HL-60 (cell line): ENCODE results near the gene GIT2.

ENCODE experiments used
- DNase-seq, 2 experiments: peaks; one replicate each; pipeline ENCODE4 v3.0.0-alpha.2; 2010 to 2020; ENCODE audit warnings: low read depth in 1 of 2, low spot score in 1 of 2
- H3K27ac ChIP-seq: fragments of 250-450 bp; sonication (Bioruptor Pico); replicated peaks from 2 replicates; pipeline ENCODE4 v1.5.1; 2020; ENCODE audit warnings: mild to moderate bottlenecking, moderate library complexity
- H3K27me3 ChIP-seq: fragments of 250-450 bp; sonication (Bioruptor Pico); 2 replicates; pipeline ENCODE4 v1.5.1; 2021; ENCODE audit warnings: mild to moderate bottlenecking, moderate library complexity; ENCODE audit not compliant: insufficient read depth, poor library complexity, severe bottlenecking
- H3K4me3 ChIP-seq: replicated peaks from 2 replicates; pipeline ENCODE4 v1.5.1; 2011; ENCODE audit warnings: mild to moderate bottlenecking, control low read depth, low read length; ENCODE audit not compliant: insufficient read depth
- GABPA ChIP-seq: IDR thresholded peaks from 2 replicates; pipeline ENCODE4 v1.6.1; 2012; ENCODE audit warnings: low read depth
- POLR2AphosphoS5 ChIP-seq: IDR thresholded peaks from 2 replicates; pipeline ENCODE4 v1.6.1; 2012; ENCODE audit warnings: low read depth
- SPI1 ChIP-seq: IDR thresholded peaks from 2 replicates; pipeline ENCODE4 v1.6.1; 2012; ENCODE audit warnings: low read depth, mild to moderate bottlenecking, borderline replicate concordance
- TF ChIP-seq, protein P1 (sequence below): IDR thresholded peaks from one replicate; pipeline ENCODE4 v1.5.1; 2011; ENCODE audit warnings: low read length, control low read depth, inconsistent platforms; ENCODE audit not compliant: insufficient read depth
- TF ChIP-seq, protein P2 (sequence below): IDR thresholded peaks from 2 replicates; pipeline ENCODE4 v1.6.1; 2012; ENCODE audit warnings: low read depth; ENCODE audit not compliant: insufficient replicate concordance

The GIT2 gene

DNA sequence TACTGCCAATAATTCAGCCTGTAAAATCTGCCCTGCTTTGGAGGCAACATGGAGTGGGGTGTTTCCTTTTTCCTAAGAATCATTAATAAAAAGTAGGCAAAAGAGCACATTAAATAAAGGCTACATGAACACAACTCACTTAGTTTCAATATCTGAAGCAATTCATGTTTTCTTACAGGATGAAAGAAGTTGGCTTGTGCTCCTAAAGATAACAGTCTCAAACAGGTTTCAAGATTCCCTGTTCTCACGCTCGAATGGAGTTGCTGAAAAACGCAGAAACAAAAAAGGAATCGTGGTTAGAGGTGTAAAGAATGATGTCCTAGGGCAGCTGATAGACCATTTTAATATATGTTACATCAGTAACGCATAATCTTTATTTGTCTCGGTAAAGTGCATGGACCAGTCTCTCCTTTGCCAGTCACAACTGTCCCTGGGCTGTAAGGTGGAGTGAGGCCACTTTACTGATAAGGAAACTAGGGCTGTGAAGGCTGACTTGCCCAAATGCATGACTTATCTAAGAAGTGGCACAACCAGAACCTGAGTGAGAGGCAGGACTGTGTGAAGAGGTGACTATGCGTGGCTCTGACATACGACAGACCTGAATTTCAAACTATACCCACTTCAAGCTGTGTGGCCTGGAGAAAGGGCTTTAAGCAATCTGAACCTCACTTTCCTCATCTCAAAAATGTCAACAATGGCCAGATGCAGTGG lies 12.6 kb downstream of the GIT2 start:
- no peak overlapping the region for H3K4me3 ChIP-seq
- no peak for TF ChIP-seq POLR2AphosphoS5
- H3K27me3 ChIP-seq, result no peaks in the 10 kb centered on the region
- no peak for DNase-seq
- no peak overlapping the region for H3K27ac ChIP-seq

- Histone ChIP-seq H3K27me3 (no peaks in the 10 kb centered on the region), H3K4me3 (no peak overlapping the region), H3K27ac (no peak overlapping the region)
- DNase-seq, result no peak
- TF ChIP-seq GABPA (no peak), POLR2AphosphoS5 (no peak), SPI1 (no peak)
- TF ChIP-seq, protein P1, sequence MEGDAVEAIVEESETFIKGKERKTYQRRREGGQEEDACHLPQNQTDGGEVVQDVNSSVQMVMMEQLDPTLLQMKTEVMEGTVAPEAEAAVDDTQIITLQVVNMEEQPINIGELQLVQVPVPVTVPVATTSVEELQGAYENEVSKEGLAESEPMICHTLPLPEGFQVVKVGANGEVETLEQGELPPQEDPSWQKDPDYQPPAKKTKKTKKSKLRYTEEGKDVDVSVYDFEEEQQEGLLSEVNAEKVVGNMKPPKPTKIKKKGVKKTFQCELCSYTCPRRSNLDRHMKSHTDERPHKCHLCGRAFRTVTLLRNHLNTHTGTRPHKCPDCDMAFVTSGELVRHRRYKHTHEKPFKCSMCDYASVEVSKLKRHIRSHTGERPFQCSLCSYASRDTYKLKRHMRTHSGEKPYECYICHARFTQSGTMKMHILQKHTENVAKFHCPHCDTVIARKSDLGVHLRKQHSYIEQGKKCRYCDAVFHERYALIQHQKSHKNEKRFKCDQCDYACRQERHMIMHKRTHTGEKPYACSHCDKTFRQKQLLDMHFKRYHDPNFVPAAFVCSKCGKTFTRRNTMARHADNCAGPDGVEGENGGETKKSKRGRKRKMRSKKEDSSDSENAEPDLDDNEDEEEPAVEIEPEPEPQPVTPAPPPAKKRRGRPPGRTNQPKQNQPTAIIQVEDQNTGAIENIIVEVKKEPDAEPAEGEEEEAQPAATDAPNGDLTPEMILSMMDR, result no peak
- TF ChIP-seq, protein P2, sequence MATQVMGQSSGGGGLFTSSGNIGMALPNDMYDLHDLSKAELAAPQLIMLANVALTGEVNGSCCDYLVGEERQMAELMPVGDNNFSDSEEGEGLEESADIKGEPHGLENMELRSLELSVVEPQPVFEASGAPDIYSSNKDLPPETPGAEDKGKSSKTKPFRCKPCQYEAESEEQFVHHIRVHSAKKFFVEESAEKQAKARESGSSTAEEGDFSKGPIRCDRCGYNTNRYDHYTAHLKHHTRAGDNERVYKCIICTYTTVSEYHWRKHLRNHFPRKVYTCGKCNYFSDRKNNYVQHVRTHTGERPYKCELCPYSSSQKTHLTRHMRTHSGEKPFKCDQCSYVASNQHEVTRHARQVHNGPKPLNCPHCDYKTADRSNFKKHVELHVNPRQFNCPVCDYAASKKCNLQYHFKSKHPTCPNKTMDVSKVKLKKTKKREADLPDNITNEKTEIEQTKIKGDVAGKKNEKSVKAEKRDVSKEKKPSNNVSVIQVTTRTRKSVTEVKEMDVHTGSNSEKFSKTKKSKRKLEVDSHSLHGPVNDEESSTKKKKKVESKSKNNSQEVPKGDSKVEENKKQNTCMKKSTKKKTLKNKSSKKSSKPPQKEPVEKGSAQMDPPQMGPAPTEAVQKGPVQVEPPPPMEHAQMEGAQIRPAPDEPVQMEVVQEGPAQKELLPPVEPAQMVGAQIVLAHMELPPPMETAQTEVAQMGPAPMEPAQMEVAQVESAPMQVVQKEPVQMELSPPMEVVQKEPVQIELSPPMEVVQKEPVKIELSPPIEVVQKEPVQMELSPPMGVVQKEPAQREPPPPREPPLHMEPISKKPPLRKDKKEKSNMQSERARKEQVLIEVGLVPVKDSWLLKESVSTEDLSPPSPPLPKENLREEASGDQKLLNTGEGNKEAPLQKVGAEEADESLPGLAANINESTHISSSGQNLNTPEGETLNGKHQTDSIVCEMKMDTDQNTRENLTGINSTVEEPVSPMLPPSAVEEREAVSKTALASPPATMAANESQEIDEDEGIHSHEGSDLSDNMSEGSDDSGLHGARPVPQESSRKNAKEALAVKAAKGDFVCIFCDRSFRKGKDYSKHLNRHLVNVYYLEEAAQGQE, result no peak
Measured at GRCh38 chr12:109982210-109982609, 14.0 kb downstream of the GIT2 start.

GRCh38 chr12:109981311-109981710 lies 14.9 kb downstream of the GIT2 start:
- no peaks in the 10 kb centered on the region for H3K27me3 ChIP-seq
- TF ChIP-seq, protein P1, result no peak
- DNase-seq, result no peak
- no peak overlapping the region for H3K4me3 ChIP-seq
- H3K27ac ChIP-seq, result no peak overlapping the region

DNA sequence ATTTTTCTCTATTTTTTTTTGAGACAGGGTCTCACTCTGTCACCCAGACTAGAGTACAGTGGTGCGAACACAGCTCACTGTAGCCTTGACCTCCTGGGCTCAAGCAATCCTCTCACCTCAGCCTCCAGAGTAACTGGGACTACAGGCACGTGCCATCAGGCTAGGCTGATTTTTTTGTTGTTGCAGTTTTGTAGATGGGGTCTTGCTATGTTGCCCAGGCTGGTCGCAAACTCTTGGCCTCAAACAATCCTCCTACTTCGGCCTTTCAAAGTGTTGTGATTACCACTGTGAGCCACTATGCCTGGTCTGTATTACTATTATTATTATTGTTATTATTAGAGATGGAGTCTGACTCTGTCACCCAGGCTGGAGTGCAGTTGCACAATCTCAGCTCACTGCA lies 23.3 kb downstream of the GIT2 start:
- H3K27ac ChIP-seq, result no peak overlapping the region
- H3K27me3 ChIP-seq, result no peaks in the 10 kb centered on the region
- no peak for TF ChIP-seq SPI1
- TF ChIP-seq GABPA, result no peak
- TF ChIP-seq POLR2AphosphoS5, result no peak
- TF ChIP-seq, protein P1, result no peak
- TF ChIP-seq, protein P2, result no peak
- no peak overlapping the region for H3K4me3 ChIP-seq
- DNase-seq, result no peak
